Mammary microvascular endothelial cell (primary cell): ENCODE data around the gene EGFR. TPM values are rescaled to one million over a fixed set of nuclear protein-coding genes. Genes with fewer than 3 reads are reported as not detected.

Source experiments
- total RNA-seq: library from RNA; depleted of rRNA; stranded (reverse); fragments of >200 nt; gene quantifications from 2 replicates; pipeline ENCODE4 v1.2.3, GENCODE V29; 2015

EGFR gene
- 3.1 and 3.5 TPM in 2 replicates for total RNA-seq

GRCh38 chr7:55018361-55019190 lies at the start of gene EGFR:
Gene EGFR, plus strand, starts transcription at chr7:55019017. Its CDS starts 261 bp downstream, at chr7:55019278.

